GM21723 (cell line): Measurements from ENCODE around the gene ISOC1.

ENCODE experiments used
- ATAC-seq: cut with Tn5 transposase; IDR thresholded peaks from one replicate; pipeline ENCODE4 v1.9.1; 2021; ENCODE audit warnings: mild to moderate bottlenecking, moderate library complexity; ENCODE audit not compliant: unreplicated experiment

The ISOC1 gene

DNA sequence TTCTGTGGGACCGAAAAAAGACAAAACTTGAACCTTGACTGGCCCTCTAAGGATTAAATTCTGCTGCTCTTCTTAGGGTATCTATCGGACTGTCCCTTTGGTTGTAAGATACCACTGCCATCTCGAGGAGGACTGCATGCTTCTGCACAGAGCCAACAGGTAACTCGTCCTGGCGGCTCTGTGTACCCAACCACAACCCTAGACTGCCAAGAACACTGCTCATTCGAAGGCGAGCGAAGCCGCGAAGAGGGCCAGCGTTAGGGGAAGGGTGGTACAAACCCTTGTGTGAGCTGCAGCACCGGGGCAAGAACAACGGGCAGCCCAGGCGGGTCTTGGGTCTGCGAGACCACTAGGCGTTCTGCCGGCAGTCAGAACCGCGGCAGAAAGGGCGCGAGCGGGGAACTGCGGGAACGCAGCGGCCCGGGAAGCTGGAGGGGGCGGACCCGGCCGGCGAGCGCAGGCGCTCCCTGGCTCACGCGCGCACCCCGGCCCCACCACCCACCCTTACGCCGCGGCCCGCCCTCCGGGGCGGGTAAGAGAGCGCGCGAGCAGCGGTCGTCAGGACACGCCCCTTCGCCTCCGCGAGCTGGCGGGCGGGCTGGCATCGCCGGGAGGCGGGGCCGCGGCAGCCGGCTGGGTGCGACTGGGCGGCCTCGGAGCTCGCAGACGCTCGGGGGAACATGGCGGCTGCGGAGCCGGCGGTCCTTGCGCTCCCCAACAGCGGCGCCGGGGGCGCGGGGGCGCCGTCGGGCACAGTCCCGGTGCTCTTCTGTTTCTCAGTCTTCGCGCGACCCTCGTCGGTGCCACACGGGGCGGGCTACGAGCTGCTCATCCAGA is at the start of gene ISOC1:
Gene ISOC1 (plus strand): TSS at position 663 of the 837 bp plus-strand sequence. CDS start 18 bp downstream, at position 681.
- peak; percentile 92 for ATAC-seq

DNA sequence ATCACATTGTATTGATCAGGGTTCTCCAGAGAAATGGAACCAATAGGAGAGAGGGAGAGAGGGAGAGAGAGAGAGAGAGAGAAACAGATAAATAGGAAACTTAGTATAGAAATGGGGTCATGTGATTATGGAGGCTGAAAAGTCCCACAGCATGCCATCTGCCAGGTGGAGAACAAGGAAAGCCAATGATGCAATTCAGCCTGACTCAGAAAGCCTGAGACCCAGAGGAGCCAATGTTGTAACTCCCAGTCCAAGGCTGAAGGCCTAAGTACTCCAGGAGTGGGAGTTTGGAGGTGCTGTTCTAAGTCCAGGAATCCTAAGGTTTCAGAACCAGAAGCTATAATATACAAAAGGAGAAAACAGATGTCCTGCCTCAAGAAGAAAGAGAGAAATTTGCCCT is 48.4 kb upstream of the ISOC1 start:
- no peak for ATAC-seq

- no peak for ATAC-seq
Observed at GRCh38 chr5:129048509-129048908, 46.0 kb upstream of the ISOC1 start.

DNA sequence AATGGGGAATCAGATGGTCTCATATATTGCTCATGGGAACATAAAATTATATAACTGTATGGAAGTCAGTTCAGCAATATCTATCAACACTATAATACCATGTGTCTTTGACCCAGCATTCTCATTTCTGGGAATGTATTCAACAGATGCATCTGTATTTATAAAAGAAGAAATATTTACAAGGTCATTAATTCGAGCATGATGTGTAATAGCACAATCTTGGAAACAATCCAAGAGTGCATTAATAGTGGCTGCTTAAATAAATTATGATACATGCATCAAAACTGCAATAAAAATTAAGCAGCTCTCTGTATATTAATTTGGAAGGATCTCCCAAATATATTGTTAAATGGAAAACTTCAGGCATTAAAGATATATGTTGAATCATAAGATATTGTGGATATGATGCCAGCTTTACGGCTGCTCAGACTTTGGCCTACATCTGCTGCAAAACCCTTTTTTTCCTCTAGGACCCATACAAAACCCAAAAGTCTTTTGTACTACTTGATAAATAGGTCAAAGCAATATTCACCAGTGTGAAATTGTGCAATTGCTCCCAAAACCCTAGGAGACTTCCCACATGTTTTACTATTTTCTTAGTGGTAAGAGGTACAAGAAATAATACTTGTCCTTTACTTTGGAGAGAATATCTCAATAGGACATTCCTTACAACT is 45.3 kb upstream of the ISOC1 start:
- ATAC-seq = no peak

DNA sequence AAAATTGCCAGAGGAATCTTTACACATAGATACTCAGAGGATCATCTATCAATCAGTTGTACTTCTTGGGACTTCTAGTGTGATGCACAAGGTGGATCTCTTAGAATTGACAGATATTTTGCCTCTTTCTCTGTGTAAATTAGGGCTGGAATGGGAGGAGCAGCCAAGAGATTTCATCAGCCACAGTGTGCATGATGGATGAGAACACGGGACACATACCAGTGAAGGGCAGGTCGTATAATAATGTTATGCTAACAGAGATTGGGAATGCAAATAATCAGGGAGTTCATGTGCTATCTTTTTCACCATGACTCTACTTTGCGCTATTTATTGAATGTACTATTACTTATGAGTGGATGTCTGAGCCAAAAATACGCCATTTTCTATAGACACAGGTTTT is 43.3 kb upstream of the ISOC1 start:
- ATAC-seq = no peak

- no peak for ATAC-seq
Observed at GRCh38 chr5:129053438-129053837, 41.1 kb upstream of the ISOC1 start.

DNA sequence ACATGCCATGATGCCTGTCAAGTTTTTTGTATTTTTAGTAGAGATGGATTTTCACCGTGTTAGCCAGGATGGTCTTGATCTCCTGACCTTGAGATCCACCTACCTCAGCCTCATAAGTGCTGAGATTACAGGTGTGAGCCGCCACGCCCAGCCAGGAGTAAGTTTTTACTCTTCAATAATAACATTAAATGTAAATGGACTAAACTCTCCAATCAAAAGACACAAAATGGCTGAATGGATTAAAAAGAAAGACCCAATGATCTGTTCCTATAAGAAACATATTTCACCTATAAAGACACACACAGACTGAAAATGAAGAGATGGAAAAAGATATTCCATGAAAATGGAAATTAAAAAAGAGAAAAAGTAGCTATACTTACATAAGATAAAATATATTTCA is 37.2 kb upstream of the ISOC1 start:
- ATAC-seq = no peak

DNA sequence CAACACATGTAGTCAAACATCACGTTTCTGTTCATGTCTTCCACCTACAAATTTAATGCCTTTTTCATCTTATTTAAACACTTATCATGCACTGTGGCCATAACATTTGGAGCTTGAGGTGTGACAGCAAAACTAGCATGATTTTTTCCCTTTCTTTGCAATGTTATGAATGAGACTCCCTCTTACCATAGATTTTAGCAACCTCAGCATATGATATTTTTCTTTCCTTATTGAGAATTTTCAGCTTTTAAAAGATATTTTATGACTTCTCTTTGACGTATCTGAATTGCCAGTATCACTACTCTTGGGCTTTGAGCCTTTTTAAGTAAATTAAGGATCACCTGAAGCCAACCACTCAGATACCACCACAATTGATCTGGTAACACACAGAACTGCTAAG is 32.7 kb upstream of the ISOC1 start:
- ATAC-seq = no peak

DNA sequence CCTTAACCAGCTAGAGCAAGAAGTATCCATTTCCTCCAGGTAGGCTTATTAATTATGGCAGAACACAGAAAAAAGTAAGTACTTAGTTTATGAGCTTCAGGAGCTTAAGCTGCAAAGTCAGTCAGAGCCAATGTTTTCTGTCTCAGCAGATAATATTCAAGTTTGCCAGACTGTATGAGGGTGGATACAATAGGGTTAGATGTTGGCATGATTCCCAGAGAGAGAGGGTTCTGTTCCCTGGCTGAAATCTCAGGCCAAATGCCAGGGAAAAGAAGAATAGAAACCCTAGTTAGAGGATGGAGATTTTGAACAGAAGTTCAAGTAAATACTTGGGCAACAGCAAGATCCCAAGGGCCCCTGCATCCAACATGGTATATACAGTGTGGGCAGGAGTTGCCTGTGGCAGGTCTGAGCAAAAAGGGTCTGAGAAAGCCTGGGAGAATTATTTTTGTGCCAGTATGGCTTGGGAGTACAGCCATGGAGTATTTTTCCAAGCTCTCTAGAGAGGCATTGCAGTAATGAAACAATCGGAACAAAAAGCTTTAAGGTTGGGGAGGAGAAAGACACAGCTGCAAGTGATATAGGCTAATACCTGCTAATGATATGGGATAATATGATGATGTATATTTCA is 31.0 kb upstream of the ISOC1 start:
- ATAC-seq = no peak

GRCh38 chr5:129065721-129066120 is 28.8 kb upstream of the ISOC1 start:
- ATAC-seq = no peak

DNA sequence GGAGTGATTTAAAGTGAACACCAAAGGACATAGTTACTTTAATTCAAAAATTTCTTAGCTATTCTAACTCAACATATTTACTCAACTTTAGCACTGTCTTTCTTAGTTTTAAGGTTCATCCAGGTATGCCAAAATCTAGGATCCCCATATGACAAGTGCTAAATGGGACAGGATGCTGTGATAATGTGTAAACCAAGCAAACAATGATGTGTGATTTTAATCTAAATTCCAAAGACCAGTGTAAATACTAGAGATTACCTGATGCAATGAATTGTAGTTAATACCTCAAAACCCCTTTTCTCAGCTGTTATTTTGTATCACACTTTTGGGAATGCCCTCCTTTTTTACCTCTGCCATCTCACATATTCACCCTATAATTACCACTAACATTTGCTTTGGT is 26.8 kb upstream of the ISOC1 start:
- no peak for ATAC-seq

DNA sequence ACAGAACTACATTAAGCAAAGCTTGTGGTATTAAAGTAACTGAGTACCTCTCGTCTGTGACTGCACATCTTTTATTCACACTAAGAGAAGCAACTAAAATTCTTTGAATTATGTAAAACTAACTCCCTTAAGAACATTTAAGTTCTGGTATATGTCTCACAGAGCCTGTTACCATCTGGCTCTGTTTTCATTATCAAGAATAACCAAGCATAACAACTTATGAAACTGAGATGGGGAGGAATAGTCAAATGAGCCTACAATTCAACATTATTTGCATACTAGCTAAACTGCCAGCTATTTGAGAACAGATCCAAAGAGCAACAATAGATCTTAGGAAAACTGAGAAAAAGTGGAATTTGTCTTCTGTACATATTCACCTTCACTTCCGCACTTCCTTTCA is 25.3 kb upstream of the ISOC1 start:
- no peak for ATAC-seq

GRCh38 chr5:129073111-129073510 is 21.4 kb upstream of the ISOC1 start:
- ATAC-seq = no peak

DNA sequence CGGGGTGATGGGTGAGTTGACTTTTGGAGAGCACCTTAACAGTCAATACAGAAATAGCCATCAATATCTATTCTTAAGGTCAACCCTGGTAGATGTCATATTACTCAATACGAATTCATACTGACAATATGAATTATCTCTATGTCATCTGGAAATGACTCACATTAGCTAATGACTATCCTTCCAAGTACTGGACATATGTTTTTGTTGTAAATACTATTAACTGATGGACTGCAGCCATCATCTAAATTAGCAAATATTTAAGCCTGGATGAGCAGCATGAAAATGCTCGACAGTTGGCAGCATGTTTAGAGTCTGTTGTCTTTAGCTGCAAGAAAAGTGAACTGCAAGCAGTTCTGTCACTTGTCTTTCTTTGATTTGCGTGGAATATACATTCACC is 19.6 kb upstream of the ISOC1 start:
- ATAC-seq = no peak

DNA sequence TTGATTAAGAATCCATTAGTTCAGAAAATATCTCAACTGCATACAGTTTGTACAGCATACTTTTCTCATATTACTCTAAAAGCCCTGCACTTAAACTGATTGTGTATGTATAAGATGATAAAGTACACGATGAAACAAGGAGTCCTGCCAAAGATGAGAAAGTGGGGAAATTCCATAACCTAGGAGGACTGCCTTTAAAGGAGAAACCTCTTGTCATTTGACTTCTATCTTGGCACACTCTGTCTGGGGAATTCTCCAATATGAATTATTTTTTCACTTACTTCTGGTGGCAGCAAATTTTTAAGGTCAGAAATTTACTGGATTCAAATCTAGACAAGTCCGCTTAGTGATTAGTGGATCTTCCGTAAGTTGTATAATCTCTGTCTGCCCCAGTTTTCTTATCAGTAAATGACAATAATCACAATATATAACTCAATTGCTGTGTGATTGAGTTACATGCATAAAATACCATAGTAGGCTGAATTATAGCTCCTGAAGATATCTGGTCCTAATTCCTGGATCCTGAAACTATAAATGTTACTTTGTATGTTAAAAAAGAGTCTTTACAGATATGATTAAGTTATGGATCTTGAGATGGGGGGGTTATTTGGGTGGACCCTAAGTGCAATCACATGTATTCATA is 17.0 kb upstream of the ISOC1 start:
- ATAC-seq = no peak

DNA sequence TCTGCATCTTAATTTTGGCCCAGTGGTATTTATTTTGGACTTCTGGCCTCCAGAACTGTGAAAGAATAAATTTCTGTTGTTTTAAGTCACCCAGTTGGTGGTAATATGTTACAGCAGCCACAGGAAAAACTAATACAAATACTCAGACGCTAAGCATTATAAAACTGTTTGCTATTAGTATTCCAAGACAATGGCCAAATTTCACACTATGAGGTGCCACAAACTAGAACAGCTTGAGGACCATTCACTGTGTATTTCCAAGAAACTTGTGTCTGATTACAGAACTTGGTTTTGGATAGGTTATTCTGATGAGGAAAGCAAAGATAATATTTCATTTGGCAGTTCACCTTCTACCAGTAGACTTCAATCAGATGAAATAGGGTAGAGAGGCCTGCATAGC is 16.3 kb upstream of the ISOC1 start:
- no peak for ATAC-seq

- no peak for ATAC-seq
Observed at GRCh38 chr5:129078660-129079059, 15.9 kb upstream of the ISOC1 start.

GRCh38 chr5:129079496-129079895 is 15.1 kb upstream of the ISOC1 start:
- ATAC-seq = no peak

GRCh38 chr5:129080766-129081165 is 13.8 kb upstream of the ISOC1 start:
- ATAC-seq = no peak

GRCh38 chr5:129082225-129083136 is 12.1 kb upstream of the ISOC1 start:
- ATAC-seq = no peak
